A549 (cell line): ENCODE data around the gene SECISBP2L. TPM values are rescaled to one million over a fixed set of nuclear protein-coding genes. Genes with fewer than 3 reads are reported as not detected.

Experiments
- ATAC-seq, 2 experiments: fragments of 200-7000 bp in 1 of 2; fragments of >200 bp in 1 of 2; cut with Nextera tagmentation in 1 of 2; cut with Tn5 transposase in 1 of 2; 3 replicates each; pipeline versions ENCODE4 v1.8.0 to v1.9.1; 2018 to 2020; ENCODE audit warnings: mild to moderate bottlenecking in 1 of 2, moderate library complexity in 1 of 2
- CTCF ChIA-PET: fragments of 300-600 bp; sonication (Branson Sonifier 250); formaldehyde crosslinking; extraction: SDS; loops from one replicate; lab custom pipeline; 2021; ENCODE audit warnings: antibody characterized with exemption, inconsistent platforms; lab: Yijun Ruan, JAX
- POLR2A ChIA-PET: fragments of 350-600 bp; formaldehyde crosslinking; extraction: SDS; loops from one replicate; lab custom pipeline; 2021; ENCODE audit warnings: antibody characterized with exemption, inconsistent platforms; lab: Yijun Ruan, JAX
- DNase-seq, 2 experiments: peaks; one replicate each; pipeline versions ENCODE4 v3.0.0 to v3.0.0-alpha.2; 2011 to 2016; ENCODE audit warnings: low read depth in 1 of 2, low spot score in 1 of 2
- FAIRE-seq: peaks from 2 replicates; lab custom pipeline; 2011; peaks lifted over from hg19 to GRCh38; lab: Jason Lieb, UNC
- H3K27ac ChIP-seq, 2 experiments: fragments of >200 bp; sonication (Bioruptor Twin); formaldehyde crosslinking; 3 replicates each; pipeline ENCODE4 v1.5.1; 2016 to 2017
- H3K4me1 ChIP-seq: fragments of >200 bp; sonication (Bioruptor Twin); formaldehyde crosslinking; 3 replicates; pipeline ENCODE4 v1.6.1; 2016
- H3K4me2 ChIP-seq: fragments of >200 bp; sonication (Bioruptor Twin); formaldehyde crosslinking; 3 replicates; pipeline ENCODE4 v1.6.1; 2016
- H3K4me3 ChIP-seq: fragments of >200 bp; sonication (Bioruptor Twin); formaldehyde crosslinking; 3 replicates; pipeline ENCODE4 v1.5.1; 2016
- H3K9me3 ChIP-seq: fragments of >200 bp; sonication (Bioruptor Twin); formaldehyde crosslinking; 3 replicates; pipeline ENCODE4 v1.6.1; 2016
- ATOH8 ChIP-seq: fragments of 250-450 bp; sonication (Bioruptor Pico); IDR thresholded peaks from 2 replicates; pipeline ENCODE4 v1.5.0; 2020; ENCODE audit warnings: low read depth, mild to moderate bottlenecking, moderate library complexity
- CBX2 ChIP-seq: fragments of 200-600 bp; sonication (generic); IDR thresholded peaks from 2 replicates; pipeline ENCODE4 v1.6.1; 2016; ENCODE audit warnings: low read depth, mild to moderate bottlenecking, borderline replicate concordance
- CHD2 ChIP-seq: fragments of 150-350 bp; IDR thresholded peaks from 2 replicates; pipeline ENCODE4 v1.6.1; 2014; ENCODE audit warnings: low read length; ENCODE audit not compliant: partially characterized antibody
- FOSL2 ChIP-seq, 2 experiments: fragments of 450-650 bp in 1 of 2; fragments of >200 bp in 1 of 2; sonication (Bioruptor Twin) in 1 of 2; formaldehyde crosslinking; IDR thresholded peaks; 2 replicates each; pipeline versions ENCODE4 v1.5.0 to v1.6.1; 2016 to 2020; ENCODE audit warnings: mild to moderate bottlenecking in 1 of 2, moderate library complexity in 1 of 2
- HDAC2 ChIP-seq: fragments of 200-600 bp; sonication (generic); IDR thresholded peaks from 2 replicates; pipeline ENCODE4 v1.6.1; 2016
- HES2 ChIP-seq: fragments of >200 bp; sonication (Bioruptor Twin); formaldehyde crosslinking; IDR thresholded peaks from 2 replicates; pipeline ENCODE4 v1.6.1; 2016
- HOXB13 ChIP-seq: fragments of 250-450 bp; sonication (Bioruptor Pico); IDR thresholded peaks from 2 replicates; pipeline ENCODE4 v1.5.0; 2020; ENCODE audit warnings: low read depth, mild to moderate bottlenecking, moderate library complexity
- MAX ChIP-seq: IDR thresholded peaks from 2 replicates; pipeline ENCODE4 v1.6.1; 2012
- MAZ ChIP-seq: fragments of 150-350 bp; IDR thresholded peaks from 2 replicates; pipeline ENCODE4 v1.6.1; 2014; ENCODE audit warnings: antibody characterized with exemption, low read depth, low read length, borderline replicate concordance
- NPAS2 ChIP-seq: fragments of 250-450 bp; sonication (Bioruptor Pico); IDR thresholded peaks from 2 replicates; pipeline ENCODE4 v1.8.0; 2022; ENCODE audit warnings: mild to moderate bottlenecking, moderate library complexity, borderline replicate concordance
- PBX3 ChIP-seq: IDR thresholded peaks from 2 replicates; pipeline ENCODE4 v1.6.1; 2012
- PHF8 ChIP-seq: fragments of 200-600 bp; sonication (generic); IDR thresholded peaks from 2 replicates; pipeline ENCODE4 v1.6.1; 2016; ENCODE audit warnings: low read depth, mild to moderate bottlenecking, antibody characterized with exemption, moderate library complexity, borderline replicate concordance
- POLR2AphosphoS2 ChIP-seq: conservative IDR thresholded peaks from 2 replicates; pipeline ENCODE4 v1.6.1; 2012; ENCODE audit warnings: low read length, improper control_type of control experiment, inconsistent platforms
- RCOR1 ChIP-seq: fragments of 150-350 bp; IDR thresholded peaks from 2 replicates; pipeline ENCODE4 v1.6.1; 2014; ENCODE audit warnings: antibody characterized with exemption, low read length, low read depth
- RFX5 ChIP-seq: fragments of 450-650 bp; IDR thresholded peaks from 2 replicates; pipeline ENCODE4 v1.7.1; 2014; ENCODE audit warnings: antibody characterized with exemption, mild to moderate bottlenecking, moderate library complexity
- RNF2 ChIP-seq: fragments of 200-600 bp; sonication (generic); IDR thresholded peaks from 2 replicates; pipeline ENCODE4 v1.6.1; 2016; ENCODE audit warnings: low read depth, mild to moderate bottlenecking, antibody characterized with exemption, moderate library complexity, borderline replicate concordance
- SMC3 ChIP-seq: fragments of >200 bp; sonication (Bioruptor Twin); formaldehyde crosslinking; IDR thresholded peaks from 3 replicates; pipeline ENCODE4 v1.6.1; 2018; ENCODE audit warnings: inconsistent platforms
- SREBF2 ChIP-seq: fragments of 450-650 bp; IDR thresholded peaks from 2 replicates; pipeline ENCODE4 v1.6.1; 2014; ENCODE audit warnings: mild to moderate bottlenecking, moderate library complexity
- TFCP2L1 ChIP-seq: fragments of 250-450 bp; sonication (Bioruptor Pico); IDR thresholded peaks from 2 replicates; pipeline ENCODE4 v1.5.0; 2021; ENCODE audit warnings: mild to moderate bottlenecking
- TP53 ChIP-seq: fragments of 250-450 bp; sonication (Bioruptor Pico); IDR thresholded peaks from 2 replicates; pipeline ENCODE4 v1.5.0; 2021; ENCODE audit warnings: mild to moderate bottlenecking, moderate library complexity
- USF2 ChIP-seq: fragments of 450-650 bp; IDR thresholded peaks from 2 replicates; pipeline ENCODE4 v1.6.1; 2014; ENCODE audit warnings: antibody characterized with exemption
- WGBS: methylation state at CpG from one replicate; pipeline ENCODE4 v1.1.6; 2017; ENCODE audit errors: missing lambda C conversion rate; 5-methylcytosine and 5-hydroxymethylcytosine counted together
- polyA plus RNA-seq, 4 experiments: library from polyadenylated mRNA; depleted of rRNA in 3 of 4; stranded (reverse); fragments of >200 nt; fragmentation: RNase III in 1 of 4; extraction: RNeasy Plus Mini Kit Qiagen cat#74134 plus additional on column Dnase treatment in 1 of 4; gene quantifications; 2 replicates in 3 of 4; 3 replicates in 1 of 4; pipeline ENCODE4 v1.2.3, GENCODE V29; 2011 to 2017
- TF ChIP-seq, protein P1 (sequence below): fragments of >200 bp; sonication (Bioruptor Twin); formaldehyde crosslinking; IDR thresholded peaks from 3 replicates; pipeline ENCODE4 v1.5.1; 2016
- TF ChIP-seq, protein P2 (sequence below): fragments of 200-600 bp; sonication (generic); IDR thresholded peaks from 2 replicates; pipeline ENCODE4 v1.6.1; 2016; ENCODE audit warnings: antibody characterized with exemption, mild to moderate bottlenecking, moderate library complexity

SECISBP2L gene
- polyA plus RNA-seq, 2 of the 4 experiments (the other 2 are of a cell fraction), result 7.5 to 15.0 TPM

DNA sequence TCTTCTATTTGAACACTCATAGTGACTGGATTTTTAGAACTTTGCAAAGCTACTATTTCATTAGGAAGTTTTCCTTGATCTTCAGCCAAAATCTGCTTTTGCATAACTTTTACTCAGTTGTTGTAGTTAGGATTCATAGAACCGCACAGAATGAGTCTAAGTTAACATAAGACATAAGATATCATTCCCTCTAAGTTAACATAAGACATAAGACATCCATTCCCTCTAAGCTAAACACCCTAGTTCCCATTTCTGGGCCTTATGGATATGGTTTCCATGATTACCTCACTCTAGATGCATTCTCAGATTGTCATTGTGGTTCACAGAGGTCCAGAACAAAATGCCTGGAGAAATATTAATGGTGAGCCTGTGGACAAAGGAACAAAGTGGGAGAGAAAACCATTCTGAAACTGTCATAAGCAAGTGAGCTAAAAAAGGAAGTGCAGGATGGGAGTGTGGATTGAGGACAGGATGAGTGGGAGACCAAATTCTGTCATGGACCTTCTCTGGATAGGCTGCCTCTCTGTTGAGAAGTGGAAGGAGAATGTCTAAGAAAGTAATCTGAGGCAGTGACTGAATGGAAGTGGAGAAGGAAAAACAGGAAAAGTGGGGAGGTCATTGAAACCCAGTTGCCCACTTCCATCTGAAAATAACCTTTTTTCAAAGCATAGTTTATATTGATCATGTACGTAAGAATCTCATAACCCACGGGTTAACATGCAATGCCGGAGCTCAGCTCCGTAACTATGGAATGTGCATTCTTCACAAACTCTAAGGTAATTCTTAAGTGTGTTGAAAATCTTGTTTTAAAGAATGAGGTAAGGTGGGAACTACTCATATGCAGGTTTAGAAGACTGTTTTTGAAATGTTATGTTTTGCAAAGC, 37.4 kb upstream of the SECISBP2L start:
- ChIA-PET POLR2A (no interaction called here), CTCF (no interaction called here)
- Histone ChIP-seq H3K27ac (no peak overlapping the region), H3K4me2 (no peak overlapping the region), H3K4me1 (no peaks in the 10 kb centered on the region), H3K4me3 (no peak overlapping the region), H3K9me3 (no peaks in the 10 kb centered on the region)
- no peak for DNase-seq
- FAIRE-seq, result no peak
- 71% methylated on average over 5 of the region's 5 CpGs for WGBS
- TF ChIP-seq RNF2 (no peak), POLR2AphosphoS2 (no peak), NPAS2 (CRISPR knock-in tag) (no peak), TFCP2L1 (CRISPR knock-in tag) (no peak), PHF8 (no peak), MAX (no peak), RFX5 (no peak), MAZ (no peak), PBX3 (no peak)
- ATAC-seq, result no peak

GRCh38 chr15:49082960-49083359, 36.7 kb upstream of the SECISBP2L start:
- no peak overlapping the region for H3K27ac ChIP-seq
- H3K4me1 ChIP-seq, result no peaks in the 10 kb centered on the region
- POLR2A ChIA-PET, result no interaction called here
- H3K4me3 ChIP-seq, result no peak overlapping the region
- no peak for TF ChIP-seq SMC3
- TF ChIP-seq PBX3, result no peak
- no peak for TF ChIP-seq NPAS2 (CRISPR knock-in tag)
- TF ChIP-seq, protein P1, sequence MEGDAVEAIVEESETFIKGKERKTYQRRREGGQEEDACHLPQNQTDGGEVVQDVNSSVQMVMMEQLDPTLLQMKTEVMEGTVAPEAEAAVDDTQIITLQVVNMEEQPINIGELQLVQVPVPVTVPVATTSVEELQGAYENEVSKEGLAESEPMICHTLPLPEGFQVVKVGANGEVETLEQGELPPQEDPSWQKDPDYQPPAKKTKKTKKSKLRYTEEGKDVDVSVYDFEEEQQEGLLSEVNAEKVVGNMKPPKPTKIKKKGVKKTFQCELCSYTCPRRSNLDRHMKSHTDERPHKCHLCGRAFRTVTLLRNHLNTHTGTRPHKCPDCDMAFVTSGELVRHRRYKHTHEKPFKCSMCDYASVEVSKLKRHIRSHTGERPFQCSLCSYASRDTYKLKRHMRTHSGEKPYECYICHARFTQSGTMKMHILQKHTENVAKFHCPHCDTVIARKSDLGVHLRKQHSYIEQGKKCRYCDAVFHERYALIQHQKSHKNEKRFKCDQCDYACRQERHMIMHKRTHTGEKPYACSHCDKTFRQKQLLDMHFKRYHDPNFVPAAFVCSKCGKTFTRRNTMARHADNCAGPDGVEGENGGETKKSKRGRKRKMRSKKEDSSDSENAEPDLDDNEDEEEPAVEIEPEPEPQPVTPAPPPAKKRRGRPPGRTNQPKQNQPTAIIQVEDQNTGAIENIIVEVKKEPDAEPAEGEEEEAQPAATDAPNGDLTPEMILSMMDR, result no peak
- no peak for TF ChIP-seq ATOH8 (CRISPR knock-in tag)
- no peak for TF ChIP-seq TFCP2L1 (CRISPR knock-in tag)
- TF ChIP-seq CBX2, result no peak
- no peak for TF ChIP-seq FOSL2 (IDR thresholded peaks at IDR 0.05)
- no peak for TF ChIP-seq FOSL2 (CRISPR knock-in tag; IDR thresholded peaks at IDR 0.05)
- TF ChIP-seq USF2, result no peak
- TF ChIP-seq, protein P2, sequence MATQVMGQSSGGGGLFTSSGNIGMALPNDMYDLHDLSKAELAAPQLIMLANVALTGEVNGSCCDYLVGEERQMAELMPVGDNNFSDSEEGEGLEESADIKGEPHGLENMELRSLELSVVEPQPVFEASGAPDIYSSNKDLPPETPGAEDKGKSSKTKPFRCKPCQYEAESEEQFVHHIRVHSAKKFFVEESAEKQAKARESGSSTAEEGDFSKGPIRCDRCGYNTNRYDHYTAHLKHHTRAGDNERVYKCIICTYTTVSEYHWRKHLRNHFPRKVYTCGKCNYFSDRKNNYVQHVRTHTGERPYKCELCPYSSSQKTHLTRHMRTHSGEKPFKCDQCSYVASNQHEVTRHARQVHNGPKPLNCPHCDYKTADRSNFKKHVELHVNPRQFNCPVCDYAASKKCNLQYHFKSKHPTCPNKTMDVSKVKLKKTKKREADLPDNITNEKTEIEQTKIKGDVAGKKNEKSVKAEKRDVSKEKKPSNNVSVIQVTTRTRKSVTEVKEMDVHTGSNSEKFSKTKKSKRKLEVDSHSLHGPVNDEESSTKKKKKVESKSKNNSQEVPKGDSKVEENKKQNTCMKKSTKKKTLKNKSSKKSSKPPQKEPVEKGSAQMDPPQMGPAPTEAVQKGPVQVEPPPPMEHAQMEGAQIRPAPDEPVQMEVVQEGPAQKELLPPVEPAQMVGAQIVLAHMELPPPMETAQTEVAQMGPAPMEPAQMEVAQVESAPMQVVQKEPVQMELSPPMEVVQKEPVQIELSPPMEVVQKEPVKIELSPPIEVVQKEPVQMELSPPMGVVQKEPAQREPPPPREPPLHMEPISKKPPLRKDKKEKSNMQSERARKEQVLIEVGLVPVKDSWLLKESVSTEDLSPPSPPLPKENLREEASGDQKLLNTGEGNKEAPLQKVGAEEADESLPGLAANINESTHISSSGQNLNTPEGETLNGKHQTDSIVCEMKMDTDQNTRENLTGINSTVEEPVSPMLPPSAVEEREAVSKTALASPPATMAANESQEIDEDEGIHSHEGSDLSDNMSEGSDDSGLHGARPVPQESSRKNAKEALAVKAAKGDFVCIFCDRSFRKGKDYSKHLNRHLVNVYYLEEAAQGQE, result no peak
- TF ChIP-seq CHD2, result no peak
- no peak for TF ChIP-seq HDAC2
- no peak for TF ChIP-seq HOXB13 (CRISPR knock-in tag)
- TF ChIP-seq RCOR1, result no peak
- TF ChIP-seq HES2, result no peak
- no peak for TF ChIP-seq SREBF2
- TF ChIP-seq TP53 (CRISPR knock-in tag), result no peak
- TF ChIP-seq, all 56 proteins: peak for 0
- Histone ChIP-seq H3K4me2 (no peak overlapping the region), H3K9me3 (no peaks in the 10 kb centered on the region)
- ATAC-seq, result no peak
- CTCF ChIA-PET, result no interaction called here
- FAIRE-seq, result no peak
- 0% methylated on average over 1 of the region's 1 CpG for WGBS
- DNase-seq, result no peak
